ENCODE measurements around the gene CREB3. TPM values are rescaled to one million over a fixed set of nuclear protein-coding genes. Genes with fewer than 3 reads are reported as not detected.
A peak's percentile ranks its signal among the peaks of the same experiment; 100 is the strongest.

Gene CREB3
- total and polyA plus RNA-seq, 4 donors = 9.2 to 21.4 (median 18.1) TPM

DNA sequence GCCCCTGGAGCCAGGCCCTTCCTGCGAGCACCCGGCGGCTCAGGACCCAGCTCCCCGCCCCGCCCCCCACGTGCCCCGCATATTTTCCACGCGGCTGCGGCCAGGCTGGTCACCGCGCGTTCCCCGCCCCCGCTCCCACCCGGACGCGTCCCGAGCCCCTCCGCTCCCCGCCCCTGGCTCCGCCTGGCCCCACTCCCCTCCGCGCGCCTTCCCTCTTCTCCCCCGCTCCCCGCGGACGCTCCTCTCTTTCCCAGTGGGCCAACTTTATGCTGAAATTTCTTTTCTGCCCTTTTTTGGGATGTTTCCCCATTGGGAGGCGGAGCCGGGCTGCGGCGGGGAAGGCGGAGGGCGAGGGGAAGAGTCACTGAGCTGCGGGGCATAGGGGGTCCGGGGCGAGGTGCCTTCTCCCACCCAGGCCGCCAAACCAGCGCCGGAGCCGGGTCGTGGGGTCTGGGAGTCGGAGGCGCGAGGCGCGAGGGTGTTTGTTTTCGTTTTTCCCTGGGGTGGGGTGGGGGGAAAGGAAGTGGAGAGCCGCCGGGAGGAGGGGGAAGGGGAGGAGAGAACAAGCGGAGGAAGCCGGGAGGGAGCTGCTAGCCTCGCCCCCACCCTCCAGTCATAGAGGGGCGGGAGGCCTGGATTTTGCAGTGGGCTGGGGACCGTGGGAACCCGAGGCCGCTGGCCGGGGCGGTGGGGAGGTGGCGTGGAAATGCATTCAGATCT, 41.7 kb upstream of the CREB3 start:
- Histone ChIP-seq H3K27me3 (ENCODE audit: control insufficient read depth in 4 of 4, insufficient read depth in 4 of 4, low read length in 3 of 4) (no peaks in the 10 kb centered on the region), H3K4me1 (ENCODE audit: control insufficient read depth in 4 of 4, insufficient read depth in 4 of 4, low read length in 3 of 4) (peaks cover 0 to 10% (median 5%) of the 10 kb centered on the region in 4 donors), H3K4me3 (ENCODE audit: low read depth in 1 of 3, low read length in 3 of 3) (peak overlapping the region; percentile 59 to 85 (median 77)), H3K9me3 (ENCODE audit: control insufficient read depth in 4 of 4, low read length in 3 of 4) (no peaks in the 10 kb centered on the region), H3K36me3 (ENCODE audit: control insufficient read depth in 4 of 4, insufficient read depth in 3 of 4, low read depth in 1 of 4, low read length in 3 of 4) (peaks cover 0 to 3% (median 1%) of the 10 kb centered on the region in 4 donors), H3K27ac (ENCODE audit: low read depth in 1 of 2, low read length in 2 of 2) (peak overlapping the region; percentile 77 to 81), H3K9ac (ENCODE audit: low read depth in 1 of 2, low read length in 2 of 2) (peak overlapping the region in 1 of 2 donors; percentile 47)
- TF ChIP-seq TAF1 (conservative IDR thresholded peaks at IDR 0.05) (no peak), RXRA (IDR thresholded peaks at IDR 0.05) (peak in 1 of 2 donors; percentile 5)
- TF ChIP-seq, protein P1, sequence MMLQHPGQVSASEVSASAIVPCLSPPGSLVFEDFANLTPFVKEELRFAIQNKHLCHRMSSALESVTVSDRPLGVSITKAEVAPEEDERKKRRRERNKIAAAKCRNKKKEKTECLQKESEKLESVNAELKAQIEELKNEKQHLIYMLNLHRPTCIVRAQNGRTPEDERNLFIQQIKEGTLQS (IDR thresholded peaks at IDR 0.05) = no peak
- DNase-seq (ENCODE audit: low spot score) = no peak
- WGBS = 2% methylated on average over 61 of the region's 61 CpGs

- Histone ChIP-seq H3K9ac (ENCODE audit: low read depth in 1 of 2, low read length in 2 of 2) (peak overlapping the region in 1 of 2 donors; percentile 47), H3K27me3 (ENCODE audit: control insufficient read depth in 4 of 4, insufficient read depth in 4 of 4, low read length in 3 of 4) (no peaks in the 10 kb centered on the region), H3K4me1 (ENCODE audit: control insufficient read depth in 4 of 4, insufficient read depth in 4 of 4, low read length in 3 of 4) (peaks cover 0 to 10% (median 5%) of the 10 kb centered on the region in 4 donors), H3K36me3 (ENCODE audit: control insufficient read depth in 4 of 4, insufficient read depth in 3 of 4, low read depth in 1 of 4, low read length in 3 of 4) (peaks cover 0 to 4% (median 2%) of the 10 kb centered on the region in 4 donors), H3K9me3 (ENCODE audit: control insufficient read depth in 4 of 4, low read length in 3 of 4) (no peaks in the 10 kb centered on the region), H3K27ac (ENCODE audit: low read depth in 1 of 2, low read length in 2 of 2) (peak overlapping the region; percentile 77 to 81), H3K4me3 (ENCODE audit: low read depth in 1 of 3, low read length in 3 of 3) (peak overlapping the region in 2 of 3 donors; percentile 77 to 85)
- DNase-seq (ENCODE audit: low spot score) = no peak
- WGBS = 51% methylated on average over 10 of the region's 10 CpGs
- TF ChIP-seq YY1 (IDR thresholded peaks at IDR 0.05) (no peak), TAF1 (conservative IDR thresholded peaks at IDR 0.05) (no peak)
Observed at GRCh38 chr9:35691334-35691650, 41.2 kb upstream of the CREB3 start.

DNA sequence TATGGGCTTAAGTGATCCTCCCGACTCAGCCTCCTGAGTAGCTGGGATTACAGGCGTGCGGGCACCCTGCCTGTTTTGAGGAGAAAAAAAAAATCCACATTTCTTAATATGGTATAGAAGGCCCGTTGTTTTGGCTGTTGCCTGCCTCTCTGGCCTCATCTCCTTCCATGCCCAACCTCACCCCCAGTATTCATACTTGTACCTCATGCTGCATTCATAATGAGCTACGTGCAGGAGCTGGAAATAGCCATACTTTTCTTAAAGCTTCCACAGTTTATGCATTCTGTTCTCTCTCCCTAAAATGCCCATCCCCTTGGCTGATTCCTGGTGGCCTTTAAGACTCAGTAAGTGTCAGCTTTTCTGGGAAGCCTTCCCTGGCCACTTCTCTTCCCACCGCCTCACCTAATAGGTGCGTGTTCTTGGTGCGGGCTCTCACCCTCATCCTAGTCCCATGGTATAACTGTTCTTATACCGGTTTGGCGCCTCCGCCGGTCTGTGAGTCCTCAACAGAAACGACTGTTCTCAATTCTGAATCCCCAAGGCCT, 40.6 kb upstream of the CREB3 start:
- DNase-seq (ENCODE audit: low spot score) = no peak
- no peak overlapping the region for H3K4me3 ChIP-seq (ENCODE audit: low read depth in 1 of 3, low read length in 3 of 3)
- peaks cover 0 to 9% (median 5%) of the 10 kb centered on the region in 4 donors for H3K36me3 ChIP-seq (ENCODE audit: control insufficient read depth in 4 of 4, insufficient read depth in 3 of 4, low read depth in 1 of 4, low read length in 3 of 4)
- peaks cover 0 to 10% (median 5%) of the 10 kb centered on the region in 4 donors for H3K4me1 ChIP-seq (ENCODE audit: control insufficient read depth in 4 of 4, insufficient read depth in 4 of 4, low read length in 3 of 4)
- no peaks in the 10 kb centered on the region for H3K9me3 ChIP-seq (ENCODE audit: control insufficient read depth in 4 of 4, low read length in 3 of 4)
- WGBS = 89% methylated on average over 13 of the region's 13 CpGs
- H3K27ac ChIP-seq (ENCODE audit: low read depth in 1 of 2, low read length in 2 of 2) = no peak overlapping the region
- no peak overlapping the region for H3K9ac ChIP-seq (ENCODE audit: low read depth in 1 of 2, low read length in 2 of 2)
- H3K27me3 ChIP-seq (ENCODE audit: control insufficient read depth in 4 of 4, insufficient read depth in 4 of 4, low read length in 3 of 4) = no peaks in the 10 kb centered on the region
- no peak for TF ChIP-seq EGR1 (IDR thresholded peaks at IDR 0.05; ENCODE audit: low read depth in 2 of 2)
- no peak for TF ChIP-seq REST (IDR thresholded peaks at IDR 0.05)
- TF ChIP-seq HNF4G (IDR thresholded peaks at IDR 0.05) = no peak
- TF ChIP-seq JUND (IDR thresholded peaks at IDR 0.05) = no peak
- no peak for TF ChIP-seq NR2F2 (IDR thresholded peaks at IDR 0.05)
- TF ChIP-seq, protein P2, sequence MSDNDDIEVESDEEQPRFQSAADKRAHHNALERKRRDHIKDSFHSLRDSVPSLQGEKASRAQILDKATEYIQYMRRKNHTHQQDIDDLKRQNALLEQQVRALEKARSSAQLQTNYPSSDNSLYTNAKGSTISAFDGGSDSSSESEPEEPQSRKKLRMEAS (IDR thresholded peaks at IDR 0.05) = no peak
- TF ChIP-seq SP1 (IDR thresholded peaks at IDR 0.05) = no peak

Measured in liver (tissue), 9 donors.